ENCODE measurements around the gene SIAH3. TPM values are rescaled to one million over a fixed set of nuclear protein-coding genes. Genes with fewer than 3 reads are reported as not detected.

The SIAH3 gene
- total RNA-seq, 6 experiments from 2014 or later, result not detected

- no peak for TF ChIP-seq CTCF (IDR thresholded peaks at IDR 0.05)
- Mint-ChIP-seq H3K4me1 (ENCODE audit: low read depth) (peaks cover 6% of the 10 kb centered on the region; the same call in 1 of the 2 replicates), H3K4me3 (no peak overlapping the region), H3K9me3 (peaks cover 3% of the 10 kb centered on the region; the same call in 1 of the 2 replicates), H3K27me3 (ENCODE audit: insufficient read depth) (peaks cover 19% of the 10 kb centered on the region), H3K27ac (no peak overlapping the region), H3K36me3 (ENCODE audit: low read depth) (no peaks in the 10 kb centered on the region)
- no peak for DNase-seq
Measured at GRCh38 chr13:45863709-45864590, 12.4 kb upstream of the SIAH3 start.

DNA sequence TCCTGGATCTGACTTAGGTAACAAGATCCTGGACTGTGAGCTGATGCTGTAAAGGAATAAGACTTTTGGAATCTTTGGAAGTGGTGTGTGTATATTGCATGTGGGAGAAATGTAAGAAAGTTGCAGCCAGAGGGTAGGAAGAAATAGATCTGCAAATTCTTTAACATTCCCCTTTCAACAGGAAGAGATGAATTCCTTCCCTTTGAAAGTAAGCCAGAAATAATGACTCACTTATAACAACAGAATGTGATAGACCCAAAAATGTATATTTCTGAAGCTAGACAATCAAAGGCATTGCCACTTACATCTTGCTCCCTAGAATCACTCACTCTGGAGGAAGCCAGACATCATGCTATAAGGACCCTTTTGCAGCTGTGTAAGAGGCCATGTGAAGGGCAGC, 9.8 kb upstream of the SIAH3 start:
- H3K36me3 Mint-ChIP-seq (ENCODE audit: low read depth), result no peaks in the 10 kb centered on the region
- peaks cover 25% of the 10 kb centered on the region for H3K27me3 Mint-ChIP-seq (ENCODE audit: insufficient read depth)
- H3K4me3 Mint-ChIP-seq, result no peak overlapping the region
- peaks cover 6% of the 10 kb centered on the region; the same call in 1 of the 2 replicates for H3K4me1 Mint-ChIP-seq (ENCODE audit: low read depth)
- H3K9me3 Mint-ChIP-seq, result peaks cover 3% of the 10 kb centered on the region; the same call in 1 of the 2 replicates
- H3K27ac Mint-ChIP-seq, result no peak overlapping the region
- no peak for TF ChIP-seq CTCF (IDR thresholded peaks at IDR 0.05)
- no peak for DNase-seq

- H3K9me3 Mint-ChIP-seq, result peaks cover 3% of the 10 kb centered on the region; the same call in 1 of the 2 replicates
- no peaks in the 10 kb centered on the region for H3K36me3 Mint-ChIP-seq (ENCODE audit: low read depth)
- no peak overlapping the region for H3K27ac Mint-ChIP-seq
- H3K4me1 Mint-ChIP-seq (ENCODE audit: low read depth), result peaks cover 6% of the 10 kb centered on the region; the same call in 1 of the 2 replicates
- no peak for TF ChIP-seq CTCF (IDR thresholded peaks at IDR 0.05)
- no peak for DNase-seq
- H3K27me3 Mint-ChIP-seq (ENCODE audit: insufficient read depth), result peaks cover 17% of the 10 kb centered on the region
- no peak overlapping the region for H3K4me3 Mint-ChIP-seq
Measured at GRCh38 chr13:45860240-45860639, 8.7 kb upstream of the SIAH3 start.

DNA sequence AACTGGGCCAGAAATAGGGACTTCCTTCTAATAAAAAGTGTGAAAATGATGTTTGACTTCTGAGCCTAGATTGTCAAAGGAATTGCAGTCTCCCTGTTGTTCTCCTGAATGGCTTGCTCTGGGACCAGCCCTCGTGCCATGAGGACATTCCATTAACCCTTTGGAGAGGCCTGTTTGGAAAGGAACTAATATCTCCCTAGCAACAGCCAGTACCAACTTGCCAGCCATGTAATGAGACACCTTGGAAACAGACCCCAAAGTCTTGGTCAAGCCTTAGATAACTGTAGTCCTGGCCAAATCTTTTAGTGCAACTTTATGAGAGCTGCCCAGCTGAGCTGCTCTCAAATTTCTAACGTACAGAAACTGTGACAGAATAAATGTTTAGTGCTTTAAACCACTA, 8.2 kb upstream of the SIAH3 start:
- Mint-ChIP-seq H3K4me1 (ENCODE audit: low read depth) (peaks cover 6% of the 10 kb centered on the region; the same call in 1 of the 2 replicates), H3K27ac (no peak overlapping the region), H3K9me3 (peaks cover 3% of the 10 kb centered on the region; the same call in 1 of the 2 replicates), H3K36me3 (ENCODE audit: low read depth) (no peaks in the 10 kb centered on the region), H3K4me3 (no peak overlapping the region), H3K27me3 (ENCODE audit: insufficient read depth) (peaks cover 17% of the 10 kb centered on the region)
- no peak for DNase-seq
- TF ChIP-seq CTCF (IDR thresholded peaks at IDR 0.05), result no peak

DNA sequence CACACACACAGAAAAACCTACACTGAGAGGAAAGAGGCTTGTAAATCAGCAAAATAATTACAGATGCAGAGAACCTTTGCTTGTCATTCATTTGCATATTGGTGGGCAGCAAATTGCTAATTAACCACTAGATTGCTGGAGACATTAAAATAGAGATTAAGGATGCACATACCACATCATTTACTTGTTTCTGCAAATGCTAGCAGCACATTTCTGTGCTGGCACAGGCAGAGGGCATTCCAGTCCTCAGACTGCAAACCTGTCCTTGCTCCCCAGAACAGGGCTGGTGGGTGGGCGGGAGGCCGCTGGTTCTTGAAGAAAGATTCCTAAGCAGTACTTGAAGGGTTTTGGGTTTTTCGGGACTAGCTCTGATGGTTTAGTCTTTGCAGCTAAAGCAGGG, 941 bp upstream of the SIAH3 start:
- TF ChIP-seq CTCF (IDR thresholded peaks at IDR 0.05), result no peak
- no peaks in the 10 kb centered on the region for H3K36me3 Mint-ChIP-seq (ENCODE audit: low read depth)
- no peak overlapping the region for H3K4me3 Mint-ChIP-seq
- H3K4me1 Mint-ChIP-seq (ENCODE audit: low read depth), result no peaks in the 10 kb centered on the region
- no peaks in the 10 kb centered on the region for H3K9me3 Mint-ChIP-seq
- no peak for DNase-seq
- no peak overlapping the region for H3K27ac Mint-ChIP-seq
- H3K27me3 Mint-ChIP-seq (ENCODE audit: insufficient read depth), result peaks cover 24% of the 10 kb centered on the region

All from HFFc6 (cell line).